NCI-H2107 treated with DMSO at 0.1 percent for 48 hours (cell line): ENCODE data around the gene ROBO2.

ENCODE experiments used
- DNase-seq: peaks from one replicate; lab custom pipeline; 2025; ENCODE audit not compliant: unreplicated experiment; lab: John Stamatoyannopoulos, UW

The ROBO2 gene

GRCh38 chr3:77626157-77626556 lies 586.3 kb downstream of the ROBO2 start:
- no peak for DNase-seq

DNA sequence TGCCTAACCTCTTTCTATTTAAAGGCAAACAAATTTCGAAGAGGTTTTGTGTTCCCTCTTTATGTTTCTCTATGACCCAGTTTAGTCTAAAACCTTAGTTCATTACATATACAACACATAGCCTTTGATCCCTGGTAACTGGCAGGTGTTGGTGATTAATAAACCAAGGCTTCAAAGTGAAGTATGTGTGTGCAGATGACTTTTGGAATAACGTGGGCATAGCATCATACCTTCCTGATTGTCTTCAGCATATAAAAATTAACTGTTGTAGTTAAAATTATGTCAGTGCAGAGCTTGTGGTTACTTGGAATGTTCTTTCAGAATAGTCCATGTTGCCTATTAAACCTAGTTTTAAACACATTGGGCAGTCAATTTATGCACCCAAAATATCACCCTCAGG lies 608.3 kb downstream of the ROBO2 start:
- DNase-seq = no peak

DNA sequence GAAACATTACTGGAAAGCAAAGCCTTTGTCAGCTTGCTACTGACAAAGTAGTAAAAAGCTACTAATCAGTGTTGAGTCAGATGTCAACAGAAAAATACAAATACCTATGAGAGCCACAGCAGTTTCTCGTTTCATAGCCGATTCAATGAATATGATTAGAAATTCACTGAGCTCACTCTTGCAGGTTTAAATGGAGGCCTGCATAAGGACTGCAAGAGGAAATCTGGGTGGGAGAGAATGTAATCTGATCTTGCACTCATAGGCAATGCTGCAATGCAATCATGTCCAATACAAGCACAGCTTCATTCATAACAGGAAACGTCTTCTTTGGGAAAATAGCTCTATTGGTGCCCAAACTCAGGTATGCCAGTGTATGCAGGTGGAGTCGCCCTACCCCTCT lies 608.8 kb downstream of the ROBO2 start:
- peak; percentile 48 for DNase-seq

GRCh38 chr3:77652624-77653023 lies 612.7 kb downstream of the ROBO2 start:
- DNase-seq = no peak

DNA sequence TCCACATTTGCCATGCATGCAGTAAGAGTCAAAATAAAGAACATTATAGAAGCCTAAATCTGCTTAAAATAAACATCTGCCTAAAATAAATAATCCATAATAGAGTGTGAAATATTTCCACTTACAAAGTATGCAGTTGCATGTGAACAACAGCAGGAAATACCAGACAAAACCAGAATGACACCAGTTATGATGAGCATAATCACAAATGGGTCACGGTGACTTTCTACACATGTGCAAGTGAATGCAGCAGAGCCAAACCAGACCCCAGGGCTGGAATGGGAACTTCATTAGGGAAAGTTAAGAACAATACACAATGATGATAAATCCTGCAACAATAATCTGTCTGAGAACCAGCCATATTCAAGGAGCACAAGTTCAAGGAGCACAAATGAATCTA lies 615.5 kb downstream of the ROBO2 start:
- DNase-seq = no peak

DNA sequence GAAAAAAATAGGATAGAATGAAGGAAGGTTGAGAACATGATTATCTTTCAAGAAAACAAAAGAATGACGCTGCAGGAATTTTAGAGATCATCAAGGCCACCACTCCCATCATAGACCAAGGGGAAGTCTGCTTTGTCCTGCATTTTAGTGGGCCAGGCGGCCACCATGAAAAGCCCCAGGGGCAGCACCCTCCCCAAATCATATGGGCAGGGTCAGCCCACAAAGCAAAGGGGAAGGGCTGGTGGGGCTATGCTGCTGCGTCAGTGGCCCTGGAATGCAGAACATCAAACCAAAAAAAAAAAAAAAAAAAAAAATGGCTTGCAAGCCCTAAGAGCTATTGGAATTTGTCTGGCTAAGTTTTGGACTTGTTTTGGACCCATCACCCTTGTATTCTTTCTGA lies 620.8 kb downstream of the ROBO2 start:
- DNase-seq = no peak

GRCh38 chr3:77667901-77668300 lies 628.0 kb downstream of the ROBO2 start:
- no peak for DNase-seq

GRCh38 chr3:77668376-77668775 lies 628.5 kb downstream of the ROBO2 start:
- DNase-seq = no peak

DNA sequence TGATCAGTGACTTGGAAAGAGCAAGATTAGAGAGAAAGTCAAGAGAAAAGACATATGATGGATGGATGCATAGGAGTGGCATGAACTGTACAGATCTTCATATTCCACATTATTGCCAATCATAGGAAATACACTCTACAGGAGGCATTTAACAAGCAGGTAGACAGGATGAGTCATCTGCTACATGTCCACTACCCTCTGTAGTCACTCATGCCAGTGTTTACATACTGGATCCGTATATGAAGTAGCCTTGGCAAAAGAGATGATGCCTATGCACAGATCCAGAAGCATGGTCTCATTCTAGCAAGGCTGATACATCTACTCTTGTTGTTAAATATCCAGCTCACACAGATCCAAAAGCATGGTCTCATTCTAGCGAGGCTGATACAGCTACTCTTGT lies 632.1 kb downstream of the ROBO2 start:
- DNase-seq = no peak

- DNase-seq = no peak
Measured at GRCh38 chr3:77682162-77682561, 642.3 kb downstream of the ROBO2 start.

- no peak for DNase-seq
Measured at GRCh38 chr3:77684115-77684514, 644.2 kb downstream of the ROBO2 start.

DNA sequence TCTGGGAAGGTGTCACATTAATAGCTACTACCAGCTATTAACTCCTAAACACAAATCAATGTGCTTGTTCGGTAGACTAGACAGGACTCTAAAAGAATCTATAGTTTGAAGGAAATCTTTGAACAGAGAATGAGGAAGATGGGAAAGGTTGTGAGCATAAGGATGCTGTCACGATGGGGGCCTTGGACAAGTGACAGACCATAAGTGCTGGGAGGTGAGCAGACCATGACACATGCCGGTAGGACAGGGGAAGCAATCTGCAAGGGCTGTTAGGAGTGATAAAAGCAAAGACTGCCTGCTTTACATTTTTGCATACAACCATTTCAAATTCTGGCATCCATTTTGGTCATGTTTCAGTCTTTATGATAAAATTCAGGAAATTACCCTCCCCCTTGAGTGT lies 645.8 kb downstream of the ROBO2 start:
- no peak for DNase-seq

DNA sequence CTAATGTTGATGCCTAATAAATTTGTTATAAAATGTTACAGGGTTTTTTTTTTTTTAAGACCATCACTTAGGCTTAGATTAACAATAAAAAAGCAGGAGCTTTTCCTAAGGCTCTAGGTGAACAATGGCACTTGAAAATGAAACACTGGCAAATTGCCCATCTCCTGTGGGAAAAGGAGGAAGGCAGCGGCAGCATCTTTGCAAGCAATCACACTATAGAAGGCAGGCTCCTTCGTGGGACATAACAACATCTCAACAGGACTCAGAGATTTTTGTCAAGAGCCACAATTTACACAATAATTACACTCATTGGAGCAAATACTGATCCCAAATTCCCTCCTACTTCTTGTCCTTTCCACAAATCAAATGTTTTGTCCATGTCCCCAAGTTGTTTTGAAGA lies 646.7 kb downstream of the ROBO2 start:
- peak; percentile 70 for DNase-seq

DNA sequence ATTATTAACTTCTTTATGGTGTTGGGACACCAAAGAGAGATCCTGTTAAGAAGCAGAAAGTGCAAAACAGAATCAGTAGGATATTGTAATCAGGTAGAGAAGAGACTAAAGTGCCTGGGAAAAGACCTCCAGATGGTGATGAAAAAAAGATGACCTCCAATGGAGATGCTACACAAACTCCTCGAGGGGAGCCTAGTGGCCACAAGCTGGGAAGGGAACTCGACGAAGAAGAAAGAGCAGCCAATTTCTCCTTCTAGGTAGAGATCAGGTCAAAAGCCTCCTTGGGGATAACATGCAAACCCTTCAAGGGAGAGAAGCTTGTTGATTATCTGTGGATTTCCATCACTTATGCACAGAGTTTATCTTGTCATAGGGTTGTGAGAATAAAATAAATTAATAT lies 647.6 kb downstream of the ROBO2 start:
- no peak for DNase-seq

DNA sequence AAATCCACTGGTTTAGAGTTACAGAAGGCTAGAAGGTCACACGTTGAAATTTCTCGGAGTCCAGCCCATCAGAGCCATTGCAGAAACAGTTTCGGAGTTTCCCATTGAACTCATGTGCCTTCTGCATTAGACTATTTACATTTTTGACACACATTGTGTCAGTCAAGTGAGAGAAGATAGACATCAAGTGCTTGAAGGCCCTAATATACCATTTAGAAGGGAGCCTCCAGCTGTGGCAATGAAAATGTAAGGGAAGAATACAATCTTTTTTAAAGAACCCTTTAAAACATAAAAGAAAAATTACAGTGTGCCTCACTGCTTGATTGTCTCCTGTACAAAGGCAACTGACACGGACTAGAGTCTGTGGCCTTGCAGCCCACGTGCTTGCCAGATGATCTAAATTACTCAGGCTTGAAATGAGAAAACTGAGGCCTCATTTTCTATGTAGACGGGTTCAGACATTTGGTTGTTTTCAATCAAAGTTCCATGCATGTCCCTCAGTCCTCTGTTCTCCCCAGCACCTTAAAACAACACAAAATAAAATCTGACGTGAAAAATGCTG lies 650.5 kb downstream of the ROBO2 start:
- DNase-seq = no peak

DNA sequence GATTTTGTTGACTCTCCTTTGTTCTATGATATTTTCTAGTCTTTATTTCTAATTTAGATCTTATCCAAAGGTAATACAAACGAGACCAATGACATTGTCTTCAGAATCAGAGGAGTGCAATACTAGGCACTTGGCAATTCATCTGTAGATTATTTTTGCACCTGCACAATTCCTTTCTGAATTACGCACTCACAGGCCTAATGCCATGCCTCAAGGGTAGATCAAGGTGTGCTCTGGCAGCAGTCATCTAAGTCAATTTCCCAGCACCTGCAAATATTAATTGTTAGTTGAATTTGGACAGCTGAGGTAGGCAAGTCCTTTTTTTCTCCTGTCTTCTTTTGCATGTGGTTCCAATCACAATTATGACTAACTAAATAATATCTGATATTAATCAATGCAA lies 653.2 kb downstream of the ROBO2 start:
- DNase-seq = no peak

GRCh38 chr3:77699125-77699691 lies 659.3 kb downstream of the ROBO2 start:
- DNase-seq = peak; percentile 41
